NB4 (cell line): ENCODE results near the gene ISM1.
"Not testable (repeated sequence)": the region's sequence is repeated elsewhere in the genome, so short reads cannot be mapped to it uniquely, and the experiment has no call there.

Experiments
- DNase-seq: peaks from one replicate; pipeline ENCODE4 v3.0.0; 2010; ENCODE audit warnings: low read depth
- H3K4me3 ChIP-seq: one replicate; pipeline ENCODE4 v1.5.1; 2011; ENCODE audit warnings: mild to moderate bottlenecking, low read depth, low read length, moderate library complexity
- CTCF ChIP-seq: IDR thresholded peaks from one replicate; pipeline ENCODE4 v1.5.1; 2012; ENCODE audit warnings: low read depth, low read length
- MYC ChIP-seq: IDR thresholded peaks from 2 replicates; pipeline ENCODE4 v1.6.1; 2011; ENCODE audit warnings: low read depth, low read length
- POLR2A ChIP-seq: IDR thresholded peaks from 2 replicates; pipeline ENCODE4 v1.6.1; 2011; ENCODE audit warnings: mild to moderate bottlenecking; ENCODE audit not compliant: insufficient read length; ENCODE audit errors: extremely low read depth
- TF ChIP-seq, protein P1 (sequence below): IDR thresholded peaks from 2 replicates; pipeline ENCODE4 v1.6.1; 2011; ENCODE audit warnings: low read depth, low read length

ISM1 gene

GRCh38 chr20:13231031-13231752 lies 10.1 kb downstream of the ISM1 start:
- TF ChIP-seq POLR2A = no peak
- TF ChIP-seq CTCF = no peak
- no peak for TF ChIP-seq MYC
- TF ChIP-seq, protein P1, sequence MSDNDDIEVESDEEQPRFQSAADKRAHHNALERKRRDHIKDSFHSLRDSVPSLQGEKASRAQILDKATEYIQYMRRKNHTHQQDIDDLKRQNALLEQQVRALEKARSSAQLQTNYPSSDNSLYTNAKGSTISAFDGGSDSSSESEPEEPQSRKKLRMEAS = no peak
- DNase-seq = no peak
- no peak overlapping the region for H3K4me3 ChIP-seq

DNA sequence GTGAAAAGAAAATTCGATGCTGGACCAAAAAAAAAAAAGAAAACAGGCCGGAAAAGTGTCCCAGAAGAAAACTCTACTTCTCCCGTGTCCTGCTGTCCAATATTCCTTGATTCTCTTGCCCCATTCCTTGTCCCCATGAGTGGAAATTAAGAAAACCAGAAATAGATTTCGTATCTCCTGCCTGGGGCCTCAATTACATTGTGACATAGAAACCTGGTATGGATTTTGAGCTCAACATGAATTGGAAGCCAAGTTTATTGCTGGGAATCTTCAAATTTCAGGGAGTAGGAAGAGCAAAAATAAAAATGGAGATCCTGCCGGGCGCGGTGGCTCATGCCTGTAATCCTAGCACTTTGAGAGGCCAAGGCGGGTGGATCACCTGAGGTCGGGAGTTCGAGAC lies 11.9 kb downstream of the ISM1 start:
- no peak for DNase-seq
- no peak for TF ChIP-seq MYC
- TF ChIP-seq CTCF = no peak
- TF ChIP-seq, protein P1 = no peak
- no peak for TF ChIP-seq POLR2A
- no peak overlapping the region for H3K4me3 ChIP-seq

- TF ChIP-seq, protein P1 = no peak
- TF ChIP-seq POLR2A (no peak), CTCF (no peak), MYC (no peak)
- DNase-seq = no peak
- H3K4me3 ChIP-seq = no peak overlapping the region
Observed at GRCh38 chr20:13234961-13235360, 13.9 kb downstream of the ISM1 start.

- not testable (repeated sequence) for H3K4me3 ChIP-seq, DNase-seq
Observed at GRCh38 chr20:13236360-13236759, 15.3 kb downstream of the ISM1 start.

DNA sequence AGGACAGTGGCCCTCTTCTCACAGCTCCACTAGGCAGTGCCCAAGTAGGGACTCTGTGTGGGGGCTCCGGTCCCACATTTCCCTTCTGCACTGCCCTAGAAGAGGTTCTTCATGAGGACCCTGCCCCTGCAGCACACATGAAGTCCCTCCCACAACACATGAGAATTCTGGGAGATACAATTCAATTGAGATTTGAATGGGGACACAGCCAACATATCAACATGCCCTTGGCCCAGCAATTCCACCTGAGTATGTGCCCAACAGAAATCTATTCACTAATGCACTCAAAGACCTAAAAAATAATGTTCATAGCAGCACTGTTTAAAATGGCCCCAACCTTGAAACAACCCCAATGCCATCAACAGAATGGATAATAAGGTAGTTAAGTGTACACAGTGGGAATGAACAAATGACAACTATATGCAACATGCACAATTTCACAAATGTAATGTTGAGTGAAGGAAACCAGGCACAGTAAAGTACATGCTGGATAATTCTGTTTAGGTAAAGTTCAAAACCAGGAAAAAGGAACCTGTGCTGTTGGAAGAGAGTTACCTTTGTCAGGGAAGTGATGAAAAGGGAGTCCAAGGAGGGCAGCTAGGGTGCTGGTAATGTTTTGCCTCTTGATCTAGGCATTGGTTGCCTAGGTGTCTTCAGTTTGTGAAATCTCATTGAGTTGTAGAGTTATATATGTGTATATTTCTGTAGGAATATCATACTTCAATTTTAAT lies 16.1 kb downstream of the ISM1 start:
- DNase-seq = no peak
- no peak overlapping the region for H3K4me3 ChIP-seq
- TF ChIP-seq, protein P1 = no peak
- TF ChIP-seq MYC (no peak), POLR2A (no peak), CTCF (no peak)

- TF ChIP-seq, protein P1 = no peak
- TF ChIP-seq CTCF (no peak), MYC (no peak), POLR2A (no peak)
- DNase-seq = no peak
- H3K4me3 ChIP-seq = no peak overlapping the region
Observed at GRCh38 chr20:13238001-13238653, 17.1 kb downstream of the ISM1 start.
